Raji (cell line): ENCODE data around the gene SVOP.

ENCODE experiments used
- POLR2A ChIP-seq: IDR thresholded peaks from 2 replicates; pipeline ENCODE4 v1.6.1; 2011; ENCODE audit warnings: low read depth, low read length, control low read depth; ENCODE audit not compliant: insufficient read depth

The SVOP gene

DNA sequence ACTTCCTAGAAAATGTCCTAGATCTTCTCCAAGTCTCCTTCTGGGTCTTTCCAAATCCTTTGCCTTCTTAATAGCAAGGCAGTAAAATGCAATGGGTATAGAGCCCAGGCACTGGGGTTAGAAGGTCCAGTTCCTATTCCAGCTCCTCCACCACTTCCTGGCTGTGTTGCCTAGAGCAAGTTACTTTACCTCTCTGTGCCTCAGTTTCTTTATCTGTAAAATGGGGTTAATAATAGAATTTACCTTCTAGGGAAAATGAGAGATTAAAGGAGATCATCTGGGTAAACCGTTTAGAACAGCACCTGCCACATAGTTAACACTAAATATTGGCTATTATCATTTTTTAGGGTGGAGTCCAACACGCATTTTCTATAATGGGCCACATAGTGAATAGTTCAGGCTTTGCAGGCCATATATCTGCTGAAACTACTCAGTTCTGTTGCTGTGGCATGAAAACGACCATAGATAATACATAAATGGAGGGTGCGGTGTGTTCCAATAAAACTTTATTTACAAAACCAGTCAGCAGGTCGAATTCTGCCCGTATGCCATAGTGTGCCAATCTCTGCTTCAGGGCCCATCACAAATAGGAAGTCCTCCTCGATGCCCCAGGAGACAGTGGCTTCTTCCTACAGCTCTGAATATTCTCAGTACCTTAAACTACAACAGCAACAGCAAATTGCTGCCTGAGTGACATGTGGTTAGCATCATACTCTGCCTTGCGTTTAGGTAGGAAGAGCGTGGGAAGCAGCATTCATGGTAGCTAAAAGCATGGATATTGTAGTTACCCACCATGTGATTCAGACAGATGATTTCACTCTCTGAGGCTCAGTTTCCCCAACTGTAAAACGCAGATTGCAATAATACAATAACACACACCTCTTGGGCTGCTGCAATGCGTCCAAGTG lies 60.9 kb downstream of the SVOP start:
- no peak for TF ChIP-seq POLR2A

DNA sequence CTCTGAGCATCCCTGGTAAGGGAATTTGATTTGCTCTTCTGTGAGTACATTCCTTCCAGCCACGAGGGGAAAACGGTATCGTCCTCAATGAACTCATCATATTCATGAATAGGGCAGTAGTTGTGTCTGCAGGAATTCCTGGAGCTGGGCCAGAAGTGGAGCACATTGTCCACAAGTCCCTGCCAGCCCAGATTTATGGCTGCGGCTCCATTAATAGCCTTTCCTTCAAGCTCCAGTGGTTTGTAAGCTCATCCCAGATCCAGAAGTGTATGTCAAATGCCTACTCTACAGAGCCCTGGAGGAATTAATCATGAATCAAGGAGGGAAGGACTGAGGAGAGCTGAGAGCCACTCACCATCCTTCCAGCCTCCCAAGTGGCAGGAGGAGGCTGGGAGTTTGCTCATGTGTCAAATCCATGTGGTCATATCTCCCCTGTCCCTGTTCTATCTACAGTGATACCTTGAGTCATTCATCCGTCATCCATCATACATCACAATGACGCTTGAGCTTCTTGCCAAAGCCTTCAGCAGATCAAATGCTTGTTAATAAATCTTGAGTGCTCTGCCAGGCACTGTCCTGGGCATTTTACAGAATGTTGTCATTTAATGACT lies 65.5 kb downstream of the SVOP start:
- TF ChIP-seq POLR2A, result no peak

DNA sequence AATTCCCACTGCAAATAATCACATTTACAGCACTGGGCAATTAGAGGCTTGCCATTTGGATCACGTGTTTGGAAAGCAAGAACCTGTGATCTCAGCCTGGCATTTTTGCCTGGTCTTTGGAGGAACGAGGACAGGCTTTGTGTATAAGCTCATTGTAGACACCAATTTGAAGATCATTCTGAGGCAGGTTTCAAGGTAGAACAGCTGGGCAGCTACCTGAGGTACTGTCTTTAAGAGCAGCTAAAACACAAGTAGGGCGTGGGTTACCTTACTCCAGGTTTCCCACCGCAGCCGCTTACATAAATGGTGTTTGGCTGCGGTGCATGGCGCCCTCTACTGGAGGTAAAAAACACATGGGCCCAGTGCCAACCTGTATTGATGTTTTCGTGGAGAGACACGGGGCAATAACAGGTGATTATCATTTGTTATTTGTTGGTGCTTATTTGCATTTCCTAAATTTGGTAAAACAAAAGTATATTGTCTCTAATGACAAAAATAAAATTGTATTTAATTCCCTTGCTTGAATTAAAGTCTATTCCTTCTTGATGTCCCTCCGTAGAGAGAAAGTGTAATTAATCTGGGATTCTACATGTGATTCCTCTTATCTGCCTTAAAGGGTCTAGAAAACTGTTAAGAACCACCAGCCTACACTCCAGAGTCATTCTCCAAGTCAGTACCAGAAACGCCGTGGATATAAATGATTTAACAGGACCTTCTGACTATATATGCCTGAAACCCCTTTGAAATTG lies 69.7 kb downstream of the SVOP start:
- TF ChIP-seq POLR2A, result no peak

DNA sequence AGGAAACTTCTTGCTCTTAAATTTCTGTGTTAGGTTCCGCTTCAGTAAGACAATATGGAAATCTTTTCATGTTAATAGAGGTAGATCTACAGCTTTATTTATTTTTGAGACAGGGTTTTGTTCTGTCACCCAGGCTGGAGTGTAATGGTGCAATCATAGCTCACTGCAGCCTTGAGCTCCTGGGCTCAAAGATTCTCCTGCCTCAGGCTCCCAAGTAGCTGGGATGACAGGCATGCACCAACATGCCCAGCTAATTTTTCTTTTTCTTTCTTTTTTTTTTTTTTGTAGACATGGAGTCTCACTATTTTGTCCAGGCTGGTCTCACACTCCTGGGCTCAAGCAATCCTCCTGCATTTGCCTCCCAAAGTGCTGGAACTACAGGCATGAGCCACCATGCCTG lies 70.9 kb downstream of the SVOP start:
- no peak for TF ChIP-seq POLR2A

DNA sequence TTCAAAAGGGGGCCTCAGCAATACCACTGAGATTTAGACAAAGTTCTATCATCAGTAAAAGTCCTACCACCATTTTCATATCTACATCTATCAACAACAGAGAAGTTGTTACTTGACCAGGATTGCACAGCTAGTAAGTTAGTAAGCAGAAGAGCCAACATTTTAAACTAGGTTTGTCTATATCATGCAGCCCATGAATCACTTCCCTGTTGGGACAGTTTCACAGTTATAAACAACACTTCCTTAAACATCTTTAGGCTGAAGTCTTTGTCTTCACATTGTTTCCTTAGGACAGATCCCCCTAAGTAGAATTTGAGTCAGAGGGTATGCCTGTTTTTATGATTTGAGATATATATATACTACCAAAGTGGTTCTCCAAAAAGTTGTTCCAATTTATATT lies 72.5 kb downstream of the SVOP start:
- TF ChIP-seq POLR2A, result no peak

- no peak for TF ChIP-seq POLR2A
Observed at GRCh38 chr12:108947097-108947496, 73.8 kb downstream of the SVOP start.

GRCh38 chr12:108940138-108940537 lies 80.7 kb downstream of the SVOP start:
- TF ChIP-seq POLR2A, result no peak

GRCh38 chr12:108939594-108939993 lies 81.3 kb downstream of the SVOP start:
- TF ChIP-seq POLR2A, result no peak

DNA sequence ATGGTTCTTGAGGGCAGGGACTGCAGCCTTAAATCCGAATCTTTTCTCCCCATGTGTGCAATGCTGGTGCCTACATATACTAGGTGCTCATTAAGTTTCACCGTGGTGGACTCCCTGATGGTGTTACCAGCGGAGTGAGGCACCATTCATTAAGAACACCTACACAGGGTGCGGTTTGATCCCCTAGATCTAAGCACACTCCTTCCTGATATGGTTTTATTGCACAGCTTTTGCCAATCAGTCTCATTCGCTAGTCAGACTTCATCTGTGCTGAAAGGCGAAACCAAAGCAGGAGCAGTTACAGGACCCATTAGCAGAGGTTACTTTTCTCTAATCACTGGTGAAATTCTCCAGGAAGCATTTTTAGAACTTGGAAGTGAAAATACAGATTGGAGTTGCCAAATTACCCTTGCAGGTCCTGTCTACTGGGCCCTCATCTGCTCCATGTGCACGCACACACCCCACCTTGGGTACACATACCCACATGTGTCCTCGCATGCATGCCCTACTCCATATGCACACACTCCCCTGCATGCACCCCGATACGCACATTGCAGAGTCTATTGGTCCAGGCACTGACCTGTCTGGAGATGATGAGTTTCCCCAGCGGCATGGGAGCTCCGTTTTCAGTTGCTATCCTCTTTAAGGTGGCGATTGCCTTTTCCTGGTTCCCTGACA lies 82.5 kb downstream of the SVOP start:
- no peak for TF ChIP-seq POLR2A

- no peak for TF ChIP-seq POLR2A
Observed at GRCh38 chr12:108935159-108935763, 85.6 kb downstream of the SVOP start.

DNA sequence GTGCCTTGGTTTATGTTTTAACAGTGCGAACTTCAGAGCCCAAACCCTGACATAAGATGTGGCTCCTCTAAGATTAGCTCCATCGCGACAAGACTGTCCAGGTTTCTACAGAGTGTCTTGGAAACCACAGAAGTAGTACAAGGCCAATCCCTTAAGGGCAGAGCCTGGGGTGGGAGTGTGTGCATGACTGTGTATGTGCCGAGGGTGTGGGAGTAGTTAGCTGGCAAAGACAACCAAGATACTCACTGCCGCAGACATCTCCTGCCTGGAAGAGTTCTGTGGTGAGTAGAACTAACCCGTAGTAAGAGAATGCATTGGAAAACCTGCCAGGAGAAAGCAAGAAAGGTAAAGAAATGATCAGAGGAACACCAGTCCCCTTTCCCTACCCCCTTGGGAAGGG lies 86.9 kb downstream of the SVOP start:
- TF ChIP-seq POLR2A, result no peak

DNA sequence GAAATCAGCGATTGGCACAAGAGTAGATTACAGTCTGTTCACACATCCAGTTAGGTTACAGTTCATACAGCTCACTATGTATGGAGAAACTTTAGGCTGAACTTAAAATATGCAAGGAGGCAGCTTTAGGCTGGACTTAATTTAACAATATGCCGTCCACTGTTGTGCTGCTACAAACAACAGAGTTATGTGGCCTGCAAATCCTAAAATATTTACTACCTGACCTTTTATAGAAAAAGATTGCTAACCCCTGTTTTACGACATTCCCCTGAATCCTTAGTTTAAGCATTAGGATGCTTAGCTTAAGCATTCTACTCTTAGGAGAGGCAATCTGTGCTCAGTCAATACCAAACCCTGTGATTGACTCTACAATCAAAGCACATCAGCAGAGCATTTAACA lies 90.1 kb downstream of the SVOP start:
- no peak for TF ChIP-seq POLR2A

DNA sequence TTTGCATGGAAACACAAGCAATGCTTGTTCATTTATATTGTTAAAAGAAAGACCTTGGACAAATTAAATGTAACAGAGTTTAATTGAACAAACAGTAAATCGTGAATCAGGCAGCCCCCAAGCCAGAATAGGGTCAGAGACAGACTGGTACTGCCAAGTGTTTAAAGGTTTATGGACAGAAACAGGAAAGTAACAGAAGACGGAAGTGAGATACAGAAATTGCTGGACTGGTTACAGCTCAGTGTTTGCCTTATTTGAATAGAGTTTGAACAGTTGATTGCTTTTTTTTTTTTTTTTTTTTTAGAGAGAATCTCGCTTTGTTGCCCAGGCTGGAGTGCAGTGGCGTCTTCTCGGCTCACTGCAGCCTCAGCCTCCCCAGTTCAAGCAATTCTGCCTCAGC lies 90.7 kb downstream of the SVOP start:
- TF ChIP-seq POLR2A, result no peak

DNA sequence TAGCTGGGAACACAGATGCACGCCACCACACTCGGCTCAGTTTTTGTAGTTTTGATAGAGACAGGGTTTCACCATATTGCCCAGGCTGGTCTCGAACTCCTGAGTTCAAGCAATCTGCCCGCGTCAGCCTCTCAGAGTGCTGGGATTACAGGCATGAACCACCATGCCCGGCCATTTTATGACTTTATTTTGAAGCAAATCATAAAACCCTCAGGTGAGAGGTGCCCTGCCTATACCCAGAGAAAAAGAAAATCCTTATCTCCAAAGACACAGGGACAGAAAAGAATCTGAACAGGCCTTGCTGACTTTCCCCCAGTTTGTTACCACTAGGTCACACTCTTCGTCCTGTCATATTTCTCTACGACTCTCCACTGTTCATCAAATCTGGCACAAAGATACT lies 92.2 kb downstream of the SVOP start:
- TF ChIP-seq POLR2A, result no peak

- TF ChIP-seq POLR2A, result no peak
Observed at GRCh38 chr12:108922918-108923317, 98.0 kb downstream of the SVOP start.
